Heart left ventricle (tissue), 13 donors: ENCODE data around the gene MUSK.

Source experiments
- POLR2A ChIP-seq, 2 donors: fragments of 450-650 bp; IDR thresholded peaks; one replicate each; pipeline ENCODE4 v1.6.1; 2017; ENCODE audit warnings: antibody characterized with exemption in 2 of 2, mild to moderate bottlenecking in 2 of 2, moderate library complexity in 2 of 2
- TF ChIP-seq, protein P1 (sequence below), 12 donors: fragments of 200-600 bp; sonication (generic) in 4 of 12; IDR thresholded peaks; one replicate each; pipeline versions ENCODE4 v1.5.0 to v1.8.0; 2018 to 2022; ENCODE audit warnings: antibody characterized with exemption in 12 of 12, mild to moderate bottlenecking in 5 of 12
- donor health status: ischemic (EF 13 %, LVEDD 7.1; RV severe dilation, severe dysfunction).
- donor health status: DM: no; HTN: yes; CAD: no.
- donor health status: DM: no; HTN: no; CAD: no.
- donor health status: ischemic (EF 25% LVEDD 6.9; RV normal size, moderate dysfunction).
- donor health status: ischemic (EF 25% LVEDD 5.7; RV mildly dilated, moderate dysfunction).
- donor health status: ischemic (EF 35%, LVEDD 5.7; RV mildly dilated, moderate dysfunction).
- donor health status: nonischemic (EF 11% LVEDD 7.7; RV severe dilation, severe dysfunction).
- donor health status: DM: yes; HTN: yes; CAD: no.
- donor health status: PGD.
- donor health status: ischemic (EF 29% LVEDD 5.4; RV normal size, mild dysfunction).
- donor health status: nonischemic (EF 23%, LVEDD 6.1; RV moderate dilation, normal function).

DNA sequence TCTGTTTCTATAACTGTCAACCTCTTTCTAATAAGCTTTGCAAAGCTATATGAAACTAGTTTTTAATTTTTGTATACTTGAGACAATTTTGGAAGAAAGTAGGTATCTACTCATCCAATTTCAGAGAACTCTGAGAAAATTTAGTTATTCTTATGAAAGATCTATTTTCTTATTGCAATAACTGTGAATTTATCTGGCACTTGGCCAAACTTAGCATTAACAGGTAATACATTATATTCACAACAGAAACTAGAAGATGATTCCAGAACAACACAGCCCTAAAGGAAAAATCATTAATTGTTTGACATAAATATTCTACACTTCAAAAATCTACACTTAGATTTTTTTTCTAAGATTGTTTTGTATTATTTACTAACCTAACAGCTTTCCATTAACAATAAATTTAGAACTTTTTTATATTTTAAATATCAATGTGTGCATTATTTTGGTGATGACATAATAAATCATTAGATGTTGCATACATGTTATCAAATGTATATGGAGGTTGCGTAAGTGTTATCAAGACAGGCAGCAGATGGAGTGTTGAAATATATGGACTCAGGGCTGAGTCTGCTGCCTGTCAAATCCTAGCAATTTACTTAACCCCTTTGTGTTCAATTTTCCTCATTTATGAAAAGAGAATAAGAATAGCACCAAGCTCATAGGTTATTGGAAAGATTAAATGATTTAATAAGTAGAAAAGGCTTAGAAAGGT lies 141.8 kb downstream of the MUSK start:
- TF ChIP-seq, protein P1, sequence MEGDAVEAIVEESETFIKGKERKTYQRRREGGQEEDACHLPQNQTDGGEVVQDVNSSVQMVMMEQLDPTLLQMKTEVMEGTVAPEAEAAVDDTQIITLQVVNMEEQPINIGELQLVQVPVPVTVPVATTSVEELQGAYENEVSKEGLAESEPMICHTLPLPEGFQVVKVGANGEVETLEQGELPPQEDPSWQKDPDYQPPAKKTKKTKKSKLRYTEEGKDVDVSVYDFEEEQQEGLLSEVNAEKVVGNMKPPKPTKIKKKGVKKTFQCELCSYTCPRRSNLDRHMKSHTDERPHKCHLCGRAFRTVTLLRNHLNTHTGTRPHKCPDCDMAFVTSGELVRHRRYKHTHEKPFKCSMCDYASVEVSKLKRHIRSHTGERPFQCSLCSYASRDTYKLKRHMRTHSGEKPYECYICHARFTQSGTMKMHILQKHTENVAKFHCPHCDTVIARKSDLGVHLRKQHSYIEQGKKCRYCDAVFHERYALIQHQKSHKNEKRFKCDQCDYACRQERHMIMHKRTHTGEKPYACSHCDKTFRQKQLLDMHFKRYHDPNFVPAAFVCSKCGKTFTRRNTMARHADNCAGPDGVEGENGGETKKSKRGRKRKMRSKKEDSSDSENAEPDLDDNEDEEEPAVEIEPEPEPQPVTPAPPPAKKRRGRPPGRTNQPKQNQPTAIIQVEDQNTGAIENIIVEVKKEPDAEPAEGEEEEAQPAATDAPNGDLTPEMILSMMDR (IDR thresholded peaks at IDR 0.05), result no peak
- no peak for TF ChIP-seq POLR2A (IDR thresholded peaks at IDR 0.05)
